GM23338 (cell line): ENCODE results near the gene IER2. TPM values are rescaled to one million over a fixed set of nuclear protein-coding genes. Genes with fewer than 3 reads are reported as not detected.
A peak's percentile ranks its signal among the peaks of the same experiment; 100 is the strongest.

ENCODE experiments used
- ATAC-seq: fragments of 200-7000 bp; cut with Tn5 transposase; 3 replicates; pipeline ENCODE4 v1.9.1; 2020
- DNase-seq: peaks from one replicate; pipeline ENCODE4 v3.0.0-alpha.2; 2015; ENCODE audit warnings: low spot score
- H2AFZ ChIP-seq: fragments of 200-600 bp; sonication (generic); 2 replicates; pipeline ENCODE4 v1.8.0; 2016; ENCODE audit warnings: antibody characterized with exemption, mild to moderate bottlenecking, moderate library complexity
- H3F3A ChIP-seq: fragments of 200-600 bp; sonication (generic); replicated peaks from 2 replicates; pipeline ENCODE4 v1.8.0; 2017; ENCODE audit warnings: antibody characterized with exemption, mixed run types, low read depth
- H3K27ac ChIP-seq: fragments of 200-600 bp; sonication (generic); 2 replicates; pipeline ENCODE4 v1.6.1; 2016; ENCODE audit warnings: low read depth
- H3K27me3 ChIP-seq: fragments of 200-600 bp; sonication (generic); 2 replicates; pipeline ENCODE4 v1.8.0; 2016; ENCODE audit warnings: mild to moderate bottlenecking, mixed run types, moderate library complexity; ENCODE audit not compliant: insufficient read depth
- H3K36me3 ChIP-seq: fragments of 200-600 bp; sonication (generic); 2 replicates; pipeline ENCODE4 v1.8.0; 2016; ENCODE audit warnings: mild to moderate bottlenecking; ENCODE audit not compliant: insufficient read depth
- H3K4me1 ChIP-seq: fragments of 200-600 bp; sonication (generic); 2 replicates; pipeline ENCODE4 v1.8.0; 2016; ENCODE audit warnings: mild to moderate bottlenecking, moderate library complexity; ENCODE audit not compliant: insufficient read depth
- H3K4me2 ChIP-seq: fragments of 200-600 bp; sonication (generic); 2 replicates; pipeline ENCODE4 v1.7.1; 2017; ENCODE audit warnings: mixed run types
- H3K4me3 ChIP-seq: fragments of 200-600 bp; sonication (generic); 2 replicates; pipeline ENCODE4 v1.6.1; 2016; ENCODE audit warnings: mixed run types
- H3K79me2 ChIP-seq: fragments of 200-600 bp; sonication (generic); replicated peaks from 2 replicates; pipeline ENCODE4 v1.8.0; 2017; ENCODE audit warnings: mild to moderate bottlenecking; ENCODE audit not compliant: insufficient read depth
- H3K9me2 ChIP-seq: fragments of 200-600 bp; sonication (generic); 2 replicates; pipeline ENCODE4 v1.8.0; 2017; ENCODE audit not compliant: insufficient read depth
- H4K20me1 ChIP-seq: fragments of 200-600 bp; sonication (generic); replicated peaks from 2 replicates; pipeline ENCODE4 v1.8.0; 2017; ENCODE audit warnings: mild to moderate bottlenecking; ENCODE audit not compliant: insufficient read depth
- H3K27ac Mint-ChIP-seq: 2 replicates; pipeline ENCODE4 v1.8.0; 2020; ENCODE audit warnings: inconsistent platforms, mild to moderate bottlenecking, moderate library complexity, mixed read lengths
- H3K27me3 Mint-ChIP-seq: 3 replicates; pipeline ENCODE4 v1.8.0; 2022; ENCODE audit warnings: low read depth, mild to moderate bottlenecking, moderate library complexity, mixed read lengths, inconsistent platforms; ENCODE audit not compliant: insufficient read depth, poor library complexity
- H3K36me3 Mint-ChIP-seq: 3 replicates; pipeline ENCODE4 v1.8.0; 2021; ENCODE audit warnings: low read depth, mild to moderate bottlenecking, inconsistent platforms, moderate library complexity, mixed read lengths
- H3K4me1 Mint-ChIP-seq: 3 replicates; pipeline ENCODE4 v1.8.0; 2020; ENCODE audit warnings: mild to moderate bottlenecking, inconsistent platforms, mixed read lengths
- H3K4me3 Mint-ChIP-seq: 3 replicates; pipeline ENCODE4 v1.8.0; 2021; ENCODE audit warnings: moderate library complexity, mild to moderate bottlenecking, inconsistent platforms, mixed read lengths
- H3K9me3 Mint-ChIP-seq: 3 replicates; pipeline ENCODE4 v1.8.0; 2020; ENCODE audit warnings: moderate library complexity, mild to moderate bottlenecking, inconsistent platforms, mixed read lengths
- ETS1 ChIP-seq: IDR thresholded peaks from 2 replicates; pipeline ENCODE4 v1.6.1; 2016; ENCODE audit warnings: antibody characterized with exemption
- EZH2phosphoT487 ChIP-seq: fragments of 200-600 bp; sonication (generic); IDR thresholded peaks from one replicate; pipeline ENCODE4 v1.8.1; 2018; ENCODE audit warnings: antibody characterized with exemption; ENCODE audit not compliant: unreplicated experiment
- JUNB ChIP-seq: IDR thresholded peaks from one replicate; pipeline ENCODE4 v1.6.1; 2016; ENCODE audit warnings: antibody characterized with exemption; ENCODE audit not compliant: unreplicated experiment
- NANOG ChIP-seq: IDR thresholded peaks from 2 replicates; pipeline ENCODE4 v1.6.1; 2016; ENCODE audit warnings: antibody characterized with exemption, borderline replicate concordance
- POLR2AphosphoS5 ChIP-seq: IDR thresholded peaks from 2 replicates; pipeline ENCODE4 v1.6.1; 2016; ENCODE audit warnings: antibody characterized with exemption, low read depth
- STAT1 ChIP-seq: IDR thresholded peaks from one replicate; pipeline ENCODE4 v1.6.1; 2016; ENCODE audit warnings: antibody characterized with exemption; ENCODE audit not compliant: unreplicated experiment
- ZNF114 ChIP-seq: fragments of 250-450 bp; sonication (Bioruptor Pico); IDR thresholded peaks from 2 replicates; pipeline ENCODE4 v1.5.0; 2020; ENCODE audit warnings: mild to moderate bottlenecking, moderate library complexity
- ZNF331 ChIP-seq: fragments of 250-450 bp; sonication (Bioruptor Pico); IDR thresholded peaks from 2 replicates; pipeline ENCODE4 v1.5.0; 2020; ENCODE audit warnings: low read depth, mild to moderate bottlenecking, moderate library complexity
- polyA plus RNA-seq: library from polyadenylated mRNA; unstranded; fragments of >200 nt; fragmentation: Nextera tagmentation; extraction: Ambion mirVana; gene quantifications from 2 replicates; pipeline ENCODE4 v1.2.1, GENCODE V29; 2016
- total RNA-seq: library from RNA; depleted of rRNA; stranded (reverse); fragments of >200 nt; shearing (Covaris generic); gene quantifications from 2 replicates; pipeline ENCODE4 v1.2.3, GENCODE V29; 2014
- TF ChIP-seq, protein P1 (sequence below), 2 experiments: fragments of 200-600 bp in 1 of 2; sonication (generic) in 1 of 2; conservative IDR thresholded peaks; 2 replicates each; pipeline versions ENCODE4 v1.5.1 to v1.6.1; 2016 to 2017; ENCODE audit warnings: antibody characterized with exemption in 2 of 2, low read depth in 2 of 2, mild to moderate bottlenecking in 2 of 2, moderate library complexity in 1 of 2
- TF ChIP-seq, protein P2 (sequence below): fragments of 250-450 bp; sonication (Bioruptor Pico); IDR thresholded peaks from 2 replicates; pipeline ENCODE4 v1.5.0; 2020; ENCODE audit warnings: mild to moderate bottlenecking, moderate library complexity

IER2 gene
- total and polyA plus RNA-seq, 2 experiments from 2014 or later = 124 to 191 TPM

GRCh38 chr19:13151605-13152355, 1.6 kb downstream of the IER2 start (continued):
- TF ChIP-seq ETS1 (peak; percentile 68; the same call in 1 of the 2 replicates), POLR2AphosphoS5 (peak; percentile 94), JUNB (no peak), ZNF114 (CRISPR knock-in tag) (no peak)
- TF ChIP-seq, protein P1, sequence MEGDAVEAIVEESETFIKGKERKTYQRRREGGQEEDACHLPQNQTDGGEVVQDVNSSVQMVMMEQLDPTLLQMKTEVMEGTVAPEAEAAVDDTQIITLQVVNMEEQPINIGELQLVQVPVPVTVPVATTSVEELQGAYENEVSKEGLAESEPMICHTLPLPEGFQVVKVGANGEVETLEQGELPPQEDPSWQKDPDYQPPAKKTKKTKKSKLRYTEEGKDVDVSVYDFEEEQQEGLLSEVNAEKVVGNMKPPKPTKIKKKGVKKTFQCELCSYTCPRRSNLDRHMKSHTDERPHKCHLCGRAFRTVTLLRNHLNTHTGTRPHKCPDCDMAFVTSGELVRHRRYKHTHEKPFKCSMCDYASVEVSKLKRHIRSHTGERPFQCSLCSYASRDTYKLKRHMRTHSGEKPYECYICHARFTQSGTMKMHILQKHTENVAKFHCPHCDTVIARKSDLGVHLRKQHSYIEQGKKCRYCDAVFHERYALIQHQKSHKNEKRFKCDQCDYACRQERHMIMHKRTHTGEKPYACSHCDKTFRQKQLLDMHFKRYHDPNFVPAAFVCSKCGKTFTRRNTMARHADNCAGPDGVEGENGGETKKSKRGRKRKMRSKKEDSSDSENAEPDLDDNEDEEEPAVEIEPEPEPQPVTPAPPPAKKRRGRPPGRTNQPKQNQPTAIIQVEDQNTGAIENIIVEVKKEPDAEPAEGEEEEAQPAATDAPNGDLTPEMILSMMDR (conservative IDR thresholded peaks at IDR 0.05; ENCODE audit: low read depth in 2 of 2) = peak in 1 of 2 experiments; percentile 13; a peak in 1 of 4 replicates

GRCh38 chr19:13152356-13152973, 2.3 kb downstream of the IER2 start:
- DNase-seq = peak; percentile 98
- Histone ChIP-seq H3K4me3 (peak overlapping the region; percentile 100), H2AFZ (no peak overlapping the region), H3K27me3 (no peaks in the 10 kb centered on the region), H3K27ac (peak overlapping the region; percentile 100), H3K4me2 (peak overlapping the region; percentile 99), H3K9me2 (no peaks in the 10 kb centered on the region), H3K4me1 (peaks cover 11% of the 10 kb centered on the region), H4K20me1 (peaks cover 8% of the 10 kb centered on the region), H3F3A (peaks cover 29% of the 10 kb centered on the region), H3K79me2 (peaks cover 46% of the 10 kb centered on the region), H3K36me3 (peaks cover 7% of the 10 kb centered on the region; the same call in 1 of the 2 replicates)
- Mint-ChIP-seq H3K4me1 (peaks cover 23% of the 10 kb centered on the region), H3K4me3 (peak overlapping the region; percentile 99), H3K9me3 (peaks cover 23% of the 10 kb centered on the region), H3K36me3 (peaks cover 31% of the 10 kb centered on the region), H3K27ac (peak overlapping the region; percentile 100), H3K27me3 (peaks cover 56% of the 10 kb centered on the region)
- peak; percentile 9 for ATAC-seq
- no peak for TF ChIP-seq ZNF114 (CRISPR knock-in tag)
- TF ChIP-seq, protein P2, sequence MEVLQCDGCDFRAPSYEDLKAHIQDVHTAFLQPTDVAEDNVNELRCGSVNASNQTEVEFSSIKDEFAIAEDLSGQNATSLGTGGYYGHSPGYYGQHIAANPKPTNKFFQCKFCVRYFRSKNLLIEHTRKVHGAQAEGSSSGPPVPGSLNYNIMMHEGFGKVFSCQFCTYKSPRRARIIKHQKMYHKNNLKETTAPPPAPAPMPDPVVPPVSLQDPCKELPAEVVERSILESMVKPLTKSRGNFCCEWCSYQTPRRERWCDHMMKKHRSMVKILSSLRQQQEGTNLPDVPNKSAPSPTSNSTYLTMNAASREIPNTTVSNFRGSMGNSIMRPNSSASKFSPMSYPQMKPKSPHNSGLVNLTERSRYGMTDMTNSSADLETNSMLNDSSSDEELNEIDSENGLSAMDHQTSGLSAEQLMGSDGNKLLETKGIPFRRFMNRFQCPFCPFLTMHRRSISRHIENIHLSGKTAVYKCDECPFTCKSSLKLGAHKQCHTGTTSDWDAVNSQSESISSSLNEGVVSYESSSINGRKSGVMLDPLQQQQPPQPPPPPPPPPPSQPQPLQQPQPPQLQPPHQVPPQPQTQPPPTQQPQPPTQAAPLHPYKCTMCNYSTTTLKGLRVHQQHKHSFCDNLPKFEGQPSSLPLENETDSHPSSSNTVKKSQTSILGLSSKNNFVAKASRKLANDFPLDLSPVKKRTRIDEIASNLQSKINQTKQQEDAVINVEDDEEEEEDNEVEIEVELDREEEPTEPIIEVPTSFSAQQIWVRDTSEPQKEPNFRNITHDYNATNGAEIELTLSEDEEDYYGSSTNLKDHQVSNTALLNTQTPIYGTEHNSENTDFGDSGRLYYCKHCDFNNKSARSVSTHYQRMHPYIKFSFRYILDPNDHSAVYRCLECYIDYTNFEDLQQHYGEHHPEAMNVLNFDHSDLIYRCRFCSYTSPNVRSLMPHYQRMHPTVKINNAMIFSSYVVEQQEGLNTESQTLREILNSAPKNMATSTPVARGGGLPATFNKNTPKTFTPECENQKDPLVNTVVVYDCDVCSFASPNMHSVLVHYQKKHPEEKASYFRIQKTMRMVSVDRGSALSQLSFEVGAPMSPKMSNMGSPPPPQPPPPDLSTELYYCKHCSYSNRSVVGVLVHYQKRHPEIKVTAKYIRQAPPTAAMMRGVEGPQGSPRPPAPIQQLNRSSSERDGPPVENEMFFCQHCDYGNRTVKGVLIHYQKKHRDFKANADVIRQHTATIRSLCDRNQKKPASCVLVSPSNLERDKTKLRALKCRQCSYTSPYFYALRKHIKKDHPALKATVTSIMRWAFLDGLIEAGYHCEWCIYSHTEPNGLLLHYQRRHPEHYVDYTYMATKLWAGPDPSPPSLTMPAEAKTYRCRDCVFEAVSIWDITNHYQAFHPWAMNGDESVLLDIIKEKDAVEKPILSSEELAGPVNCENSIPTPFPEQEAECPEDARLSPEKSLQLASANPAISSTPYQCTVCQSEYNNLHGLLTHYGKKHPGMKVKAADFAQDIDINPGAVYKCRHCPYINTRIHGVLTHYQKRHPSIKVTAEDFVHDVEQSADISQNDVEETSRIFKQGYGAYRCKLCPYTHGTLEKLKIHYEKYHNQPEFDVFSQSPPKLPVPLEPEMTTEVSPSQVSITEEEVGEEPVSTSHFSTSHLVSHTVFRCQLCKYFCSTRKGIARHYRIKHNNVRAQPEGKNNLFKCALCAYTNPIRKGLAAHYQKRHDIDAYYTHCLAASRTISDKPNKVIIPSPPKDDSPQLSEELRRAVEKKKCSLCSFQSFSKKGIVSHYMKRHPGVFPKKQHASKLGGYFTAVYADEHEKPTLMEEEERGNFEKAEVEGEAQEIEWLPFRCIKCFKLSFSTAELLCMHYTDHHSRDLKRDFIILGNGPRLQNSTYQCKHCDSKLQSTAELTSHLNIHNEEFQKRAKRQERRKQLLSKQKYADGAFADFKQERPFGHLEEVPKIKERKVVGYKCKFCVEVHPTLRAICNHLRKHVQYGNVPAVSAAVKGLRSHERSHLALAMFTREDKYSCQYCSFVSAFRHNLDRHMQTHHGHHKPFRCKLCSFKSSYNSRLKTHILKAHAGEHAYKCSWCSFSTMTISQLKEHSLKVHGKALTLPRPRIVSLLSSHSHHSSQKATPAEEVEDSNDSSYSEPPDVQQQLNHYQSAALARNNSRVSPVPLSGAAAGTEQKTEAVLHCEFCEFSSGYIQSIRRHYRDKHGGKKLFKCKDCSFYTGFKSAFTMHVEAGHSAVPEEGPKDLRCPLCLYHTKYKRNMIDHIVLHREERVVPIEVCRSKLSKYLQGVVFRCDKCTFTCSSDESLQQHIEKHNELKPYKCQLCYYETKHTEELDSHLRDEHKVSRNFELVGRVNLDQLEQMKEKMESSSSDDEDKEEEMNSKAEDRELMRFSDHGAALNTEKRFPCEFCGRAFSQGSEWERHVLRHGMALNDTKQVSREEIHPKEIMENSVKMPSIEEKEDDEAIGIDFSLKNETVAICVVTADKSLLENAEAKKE (CRISPR knock-in tag) = no peak
- TF ChIP-seq EZH2phosphoT487 = no peak
- no peak for TF ChIP-seq ETS1
- no peak for TF ChIP-seq ZNF331
- TF ChIP-seq STAT1 = no peak
- no peak for TF ChIP-seq NANOG
